Esophagus muscularis mucosa (tissue), 4 donors: ENCODE data around the gene MIB1. TPM values are rescaled to one million over a fixed set of nuclear protein-coding genes. Genes with fewer than 3 reads are reported as not detected.
"Not testable (repeated sequence)": the region's sequence is repeated elsewhere in the genome, so short reads cannot be mapped to it uniquely, and the experiment has no call there.

Experiments
- DNase-seq: peaks from one replicate; pipeline ENCODE4 v3.0.0-alpha.2; 2017; ENCODE audit errors: extremely low spot score
- H3K27ac ChIP-seq, 4 donors: fragments of 200-600 bp; sonication (generic); replicated peaks in 1 of 4; 1 replicate in 3 of 4; 2 replicates in 1 of 4; pipeline ENCODE4 v1.5.1; 2016 to 2019; ENCODE audit warnings: mild to moderate bottlenecking in 1 of 4
- H3K27me3 ChIP-seq, 4 donors: fragments of 200-600 bp; sonication (generic); one replicate each; pipeline versions ENCODE4 v1.5.1 to v1.6.0; 2016 to 2019
- H3K36me3 ChIP-seq, 4 donors: fragments of 200-600 bp; sonication (generic); one replicate each; pipeline ENCODE4 v1.5.1; 2016 to 2019
- H3K4me1 ChIP-seq, 4 donors: fragments of 200-600 bp; sonication (generic); one replicate each; pipeline ENCODE4 v1.5.1; 2016 to 2019
- H3K4me3 ChIP-seq, 4 donors: fragments of 200-600 bp; sonication (generic); 1 replicate in 2 of 4; 2 replicates in 2 of 4; pipeline ENCODE4 v1.5.1; 2016 to 2019; ENCODE audit warnings: mild to moderate bottlenecking in 4 of 4, moderate library complexity in 1 of 4
- H3K9me3 ChIP-seq, 4 donors: fragments of 200-600 bp; sonication (generic); 1 replicate in 3 of 4; 2 replicates in 1 of 4; pipeline ENCODE4 v1.5.1; 2016 to 2019
- EP300 ChIP-seq: sonication (generic); formaldehyde crosslinking; IDR thresholded peaks from one replicate; pipeline ENCODE4 v1.6.1; 2017; ENCODE audit warnings: antibody characterized with exemption
- POLR2A ChIP-seq: fragments of 450-650 bp; IDR thresholded peaks from one replicate; pipeline ENCODE4 v1.6.1; 2017; ENCODE audit warnings: antibody characterized with exemption, moderate library complexity, mild to moderate bottlenecking, low read depth
- POLR2AphosphoS5 ChIP-seq, 2 donors: sonication (generic); formaldehyde crosslinking; IDR thresholded peaks; one replicate each; pipeline ENCODE4 v1.6.1; 2017; ENCODE audit warnings: antibody characterized with exemption in 2 of 2
- WGBS: methylation state at CpG from one replicate; pipeline ENCODE4 v1.1.5; 2018; 5-methylcytosine and 5-hydroxymethylcytosine counted together
- intact Hi-C: fragments of 100-400 bp; cut with DNase I; formaldehyde crosslinking; loops from one replicate; pipeline ENCODE4 v1.15.1; 2023
- total RNA-seq, 4 donors: library from RNA; depleted of rRNA; stranded (reverse); fragments of >200 nt; gene quantifications; one replicate each; pipeline versions ENCODE4 v1.1.0 to v1.2.1, GENCODE V29; 2016
- TF ChIP-seq, protein P1 (sequence below), 3 experiments: fragments of 200-600 bp in 2 of 3; fragments of 450-650 bp in 1 of 3; sonication (generic) in 2 of 3; IDR thresholded peaks; one replicate each; pipeline ENCODE4 v1.5.1; 2017 to 2019; ENCODE audit warnings: antibody characterized with exemption in 3 of 3, mild to moderate bottlenecking in 2 of 3, moderate library complexity in 1 of 3

Gene MIB1
- total RNA-seq, 4 donors from 2014 or later, result 36.0 to 55.3 (median 40.8) TPM

DNA sequence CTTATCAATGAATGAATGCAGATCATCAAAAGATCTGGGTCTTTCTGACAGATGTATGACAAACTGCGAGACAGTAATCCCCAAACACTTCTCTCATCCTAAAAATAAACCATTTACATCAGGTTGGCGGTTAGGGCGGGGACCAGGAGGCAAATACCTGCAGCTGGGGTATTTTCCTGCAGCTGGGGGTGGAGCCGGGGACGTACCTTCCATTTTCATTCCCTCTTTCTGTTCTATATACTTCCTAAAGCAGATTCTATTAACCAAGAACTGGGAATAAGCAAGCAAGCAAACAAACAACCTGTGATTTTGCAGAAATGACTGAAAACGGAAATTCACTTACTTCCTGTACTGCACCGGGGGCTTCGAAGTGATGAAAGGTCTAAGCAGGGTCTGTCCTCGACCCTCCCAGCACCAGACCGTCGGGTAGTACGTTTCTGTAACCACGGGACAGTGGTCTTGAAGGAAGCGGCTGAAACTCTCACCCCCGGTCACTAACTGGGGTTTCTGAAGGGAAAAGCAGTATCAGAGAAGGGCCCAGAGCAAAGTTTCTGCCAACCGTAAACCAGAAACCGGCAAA is 37.3 kb upstream of the MIB1 start:
- no peak for DNase-seq
- H3K4me1 ChIP-seq, result peaks cover 16 to 23% (median 20%) of the 10 kb centered on the region in 4 donors
- H3K4me3 ChIP-seq, result peak overlapping the region; percentile 77 to 90 (median 84)
- peaks cover 0 to 21% (median 4%) of the 10 kb centered on the region in 4 donors for H3K36me3 ChIP-seq
- no peaks in the 10 kb centered on the region for H3K27me3 ChIP-seq
- TF ChIP-seq, protein P1, sequence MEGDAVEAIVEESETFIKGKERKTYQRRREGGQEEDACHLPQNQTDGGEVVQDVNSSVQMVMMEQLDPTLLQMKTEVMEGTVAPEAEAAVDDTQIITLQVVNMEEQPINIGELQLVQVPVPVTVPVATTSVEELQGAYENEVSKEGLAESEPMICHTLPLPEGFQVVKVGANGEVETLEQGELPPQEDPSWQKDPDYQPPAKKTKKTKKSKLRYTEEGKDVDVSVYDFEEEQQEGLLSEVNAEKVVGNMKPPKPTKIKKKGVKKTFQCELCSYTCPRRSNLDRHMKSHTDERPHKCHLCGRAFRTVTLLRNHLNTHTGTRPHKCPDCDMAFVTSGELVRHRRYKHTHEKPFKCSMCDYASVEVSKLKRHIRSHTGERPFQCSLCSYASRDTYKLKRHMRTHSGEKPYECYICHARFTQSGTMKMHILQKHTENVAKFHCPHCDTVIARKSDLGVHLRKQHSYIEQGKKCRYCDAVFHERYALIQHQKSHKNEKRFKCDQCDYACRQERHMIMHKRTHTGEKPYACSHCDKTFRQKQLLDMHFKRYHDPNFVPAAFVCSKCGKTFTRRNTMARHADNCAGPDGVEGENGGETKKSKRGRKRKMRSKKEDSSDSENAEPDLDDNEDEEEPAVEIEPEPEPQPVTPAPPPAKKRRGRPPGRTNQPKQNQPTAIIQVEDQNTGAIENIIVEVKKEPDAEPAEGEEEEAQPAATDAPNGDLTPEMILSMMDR (IDR thresholded peaks at IDR 0.05), result no peak
- no peak for TF ChIP-seq EP300
- no peak for TF ChIP-seq POLR2A
- TF ChIP-seq POLR2AphosphoS5 (IDR thresholded peaks at IDR 0.05), result no peak
- H3K27ac ChIP-seq, result peak overlapping the region; percentile 91 to 97 (median 96)
- no peaks in the 10 kb centered on the region for H3K9me3 ChIP-seq
- intact Hi-C loops, result loop anchor here (10.0 kb wide), 1 partner anchor 131 kb away; no protein-coding TSS in a partner anchor
- WGBS, result 12% methylated on average over 17 of the region's 17 CpGs

DNA sequence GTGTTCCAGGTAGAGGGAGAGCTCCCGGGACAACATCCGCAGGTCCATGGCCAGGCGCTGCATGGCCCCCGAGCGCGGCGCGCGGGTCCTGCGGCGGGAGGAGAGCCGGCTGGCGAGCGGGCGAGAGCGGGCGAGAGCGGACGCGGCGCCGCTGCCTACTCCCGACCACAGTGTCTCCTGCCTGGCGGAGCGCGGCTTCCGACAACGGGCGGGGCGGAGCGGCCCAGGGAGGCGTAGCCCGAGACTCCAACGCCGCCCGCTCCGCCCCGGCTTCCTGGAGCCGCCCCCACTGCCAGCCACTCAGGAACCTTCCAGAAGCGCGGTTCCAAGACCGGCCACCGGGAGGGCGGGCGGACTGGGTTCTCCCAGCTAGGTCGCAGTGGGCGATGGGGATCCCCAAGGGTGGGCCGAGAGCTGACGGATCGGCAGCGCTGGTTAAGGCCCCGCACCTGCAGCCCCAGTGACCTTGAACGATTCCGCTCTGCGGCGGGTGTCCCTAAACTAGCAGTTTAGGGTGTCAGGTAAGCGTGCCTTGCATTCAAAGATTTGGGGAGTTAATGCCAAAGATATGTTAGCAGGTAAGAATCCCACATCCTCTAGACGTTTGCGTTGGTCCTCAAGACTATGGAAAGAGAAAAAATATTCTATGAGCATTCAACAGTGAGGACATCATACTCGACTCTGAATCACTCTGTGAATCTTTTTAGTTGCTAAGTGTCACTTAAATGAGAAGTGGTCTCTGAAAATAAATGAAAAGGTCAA is 35.8 kb upstream of the MIB1 start, which contains the start of gene ABHD3:
Gene ABHD3, minus strand, starts transcription at position 172 of the 762 bp plus-strand sequence. Its CDS starts 109 bp downstream, at position 63.
- TF ChIP-seq, protein P1 (IDR thresholded peaks at IDR 0.05), result peak; percentile 28 to 73 (median 41)
- TF ChIP-seq EP300 (no peak), POLR2A (peak; percentile 56), POLR2AphosphoS5 (IDR thresholded peaks at IDR 0.05) (peak; percentile 86 to 92)
- H3K9me3 ChIP-seq, result no peaks in the 10 kb centered on the region
- intact Hi-C loops, result loop anchor here (2.0 to 10.0 kb wide), 2 partner anchors 36 to 130 kb away; partner anchors contain the start of gene MIB1
- H3K4me3 ChIP-seq, result peak within 1 kb of the TSS; percentile 77 to 90 (median 84)
- H3K36me3 ChIP-seq, result peaks cover 0 to 10% (median 4%) of the 10 kb centered on the region in 4 donors
- H3K27ac ChIP-seq, result peak within 1 kb of the TSS; percentile 91 to 97 (median 96)
- peaks cover 16 to 23% (median 20%) of the 10 kb centered on the region in 4 donors for H3K4me1 ChIP-seq
- WGBS, result 6% methylated on average over 21 of the region's 60 CpGs
- DNase-seq, result peak; percentile 95
- no peaks in the 10 kb centered on the region for H3K27me3 ChIP-seq

DNA sequence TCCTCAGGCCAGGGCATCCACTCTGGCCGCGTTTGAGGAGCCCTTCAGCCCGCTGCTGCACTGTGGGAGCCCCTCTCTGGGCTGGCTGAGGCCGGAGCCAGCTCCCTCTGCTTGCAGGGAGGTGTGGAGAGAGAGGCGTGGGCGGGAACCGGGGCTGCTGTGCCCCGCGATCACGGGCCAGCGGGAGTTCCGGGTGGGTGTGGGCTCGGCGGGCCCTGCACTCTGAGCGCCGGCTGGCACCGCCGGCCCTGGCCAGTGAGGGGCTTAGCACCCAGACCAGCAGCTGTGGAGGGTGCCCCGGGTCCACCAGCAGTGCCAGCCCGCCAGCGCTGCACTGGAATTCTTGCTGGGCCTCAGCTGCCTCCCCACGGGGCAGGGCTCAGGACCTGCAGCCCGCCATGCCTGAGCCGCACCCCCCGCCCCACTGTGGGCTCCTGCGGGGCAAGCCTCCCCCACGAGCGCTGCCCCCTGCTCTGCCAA is 34.2 kb upstream of the MIB1 start:
- TF ChIP-seq POLR2AphosphoS5 (IDR thresholded peaks at IDR 0.05) (no peak), EP300 (no peak), POLR2A (no peak)
- TF ChIP-seq, protein P1 (IDR thresholded peaks at IDR 0.05), result no peak
- WGBS, result 99% methylated on average over 10 of the region's 28 CpGs
- Histone ChIP-seq H3K27ac (no peak overlapping the region), H3K27me3 (no peaks in the 10 kb centered on the region), H3K4me3 (no peak overlapping the region), H3K36me3 (peaks cover 0 to 7% (median 3%) of the 10 kb centered on the region in 4 donors), H3K9me3 (no peaks in the 10 kb centered on the region), H3K4me1 (peaks cover 16 to 23% (median 20%) of the 10 kb centered on the region in 4 donors)
- intact Hi-C loops, result loop anchor here (10.0 kb wide), 1 partner anchor 128 kb away; no protein-coding TSS in a partner anchor
- no peak for DNase-seq

GRCh38 chr18:21707130-21707529 is 33.5 kb upstream of the MIB1 start:
- WGBS, result 91% methylated on average over 5 of the region's 7 CpGs

DNA sequence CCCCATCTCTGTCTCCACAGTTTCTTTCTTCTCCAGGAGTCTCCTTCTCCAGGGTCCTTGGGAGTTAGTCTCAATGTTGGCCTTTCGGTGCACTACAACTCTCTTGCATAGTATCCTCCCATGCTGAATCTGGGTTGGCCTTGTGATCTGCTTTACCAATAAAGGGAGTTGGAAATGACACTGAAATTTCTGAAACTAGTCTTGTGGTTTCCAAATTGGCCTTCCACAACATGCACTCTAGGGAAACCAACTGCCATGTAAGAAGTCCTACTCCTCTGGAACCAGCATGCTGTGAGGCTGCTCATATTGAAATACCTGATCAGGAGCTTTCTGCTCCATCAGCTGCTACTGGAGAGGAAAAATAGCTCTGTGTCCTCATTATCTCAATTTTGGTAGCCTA is 26.1 kb upstream of the MIB1 start:
- no peaks in the 10 kb centered on the region for H3K9me3 ChIP-seq
- intact Hi-C loops, result no loop called here
- 95% methylated on average over 1 of the region's 1 CpG for WGBS
- no peaks in the 10 kb centered on the region for H3K27me3 ChIP-seq
- no peaks in the 10 kb centered on the region for H3K4me1 ChIP-seq
- no peak for TF ChIP-seq POLR2A
- no peak for TF ChIP-seq EP300
- TF ChIP-seq POLR2AphosphoS5 (IDR thresholded peaks at IDR 0.05), result no peak
- TF ChIP-seq, protein P1 (IDR thresholded peaks at IDR 0.05), result no peak
- no peak overlapping the region for H3K4me3 ChIP-seq
- no peak for DNase-seq
- H3K27ac ChIP-seq, result no peak overlapping the region
- H3K36me3 ChIP-seq, result no peaks in the 10 kb centered on the region

More at GRCh38 chr18:21707130-21707529, 33.5 kb upstream of the MIB1 start:
- not testable (repeated sequence) for DNase-seq, H3K4me3 ChIP-seq, H3K9me3 ChIP-seq, H3K27ac ChIP-seq, H3K36me3 ChIP-seq, H3K27me3 ChIP-seq
- H3K4me1 ChIP-seq, result peaks cover 16 to 23% (median 20%) of the 10 kb centered on the region in 4 donors
- intact Hi-C loops, result loop anchor here (10.0 kb wide), 1 partner anchor 128 kb away; no protein-coding TSS in a partner anchor
